HL-60 (cell line): Measurements from ENCODE around the gene MALRD1.

ENCODE experiments used
- CTCF ChIP-seq: IDR thresholded peaks from one replicate; pipeline ENCODE4 v1.5.1; 2011; ENCODE audit warnings: low read length, control low read depth, inconsistent platforms; ENCODE audit not compliant: insufficient read depth
- POLR2AphosphoS5 ChIP-seq: IDR thresholded peaks from 2 replicates; pipeline ENCODE4 v1.6.1; 2012; ENCODE audit warnings: low read depth
- SPI1 ChIP-seq: IDR thresholded peaks from 2 replicates; pipeline ENCODE4 v1.6.1; 2012; ENCODE audit warnings: low read depth, mild to moderate bottlenecking, borderline replicate concordance
- TF ChIP-seq, protein P1 (sequence below): IDR thresholded peaks from 2 replicates; pipeline ENCODE4 v1.6.1; 2012; ENCODE audit warnings: low read depth; ENCODE audit not compliant: insufficient replicate concordance

GRCh38 chr10:19453967-19454366, 405.4 kb downstream of the MALRD1 start:
- no peak for TF ChIP-seq CTCF
- no peak for TF ChIP-seq POLR2AphosphoS5
- TF ChIP-seq, protein P1, sequence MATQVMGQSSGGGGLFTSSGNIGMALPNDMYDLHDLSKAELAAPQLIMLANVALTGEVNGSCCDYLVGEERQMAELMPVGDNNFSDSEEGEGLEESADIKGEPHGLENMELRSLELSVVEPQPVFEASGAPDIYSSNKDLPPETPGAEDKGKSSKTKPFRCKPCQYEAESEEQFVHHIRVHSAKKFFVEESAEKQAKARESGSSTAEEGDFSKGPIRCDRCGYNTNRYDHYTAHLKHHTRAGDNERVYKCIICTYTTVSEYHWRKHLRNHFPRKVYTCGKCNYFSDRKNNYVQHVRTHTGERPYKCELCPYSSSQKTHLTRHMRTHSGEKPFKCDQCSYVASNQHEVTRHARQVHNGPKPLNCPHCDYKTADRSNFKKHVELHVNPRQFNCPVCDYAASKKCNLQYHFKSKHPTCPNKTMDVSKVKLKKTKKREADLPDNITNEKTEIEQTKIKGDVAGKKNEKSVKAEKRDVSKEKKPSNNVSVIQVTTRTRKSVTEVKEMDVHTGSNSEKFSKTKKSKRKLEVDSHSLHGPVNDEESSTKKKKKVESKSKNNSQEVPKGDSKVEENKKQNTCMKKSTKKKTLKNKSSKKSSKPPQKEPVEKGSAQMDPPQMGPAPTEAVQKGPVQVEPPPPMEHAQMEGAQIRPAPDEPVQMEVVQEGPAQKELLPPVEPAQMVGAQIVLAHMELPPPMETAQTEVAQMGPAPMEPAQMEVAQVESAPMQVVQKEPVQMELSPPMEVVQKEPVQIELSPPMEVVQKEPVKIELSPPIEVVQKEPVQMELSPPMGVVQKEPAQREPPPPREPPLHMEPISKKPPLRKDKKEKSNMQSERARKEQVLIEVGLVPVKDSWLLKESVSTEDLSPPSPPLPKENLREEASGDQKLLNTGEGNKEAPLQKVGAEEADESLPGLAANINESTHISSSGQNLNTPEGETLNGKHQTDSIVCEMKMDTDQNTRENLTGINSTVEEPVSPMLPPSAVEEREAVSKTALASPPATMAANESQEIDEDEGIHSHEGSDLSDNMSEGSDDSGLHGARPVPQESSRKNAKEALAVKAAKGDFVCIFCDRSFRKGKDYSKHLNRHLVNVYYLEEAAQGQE: no peak
- no peak for TF ChIP-seq SPI1
